Transverse colon (tissue), 3 donors: ENCODE measurements around the gene MSL1.

ENCODE experiments used
- EP300 ChIP-seq: sonication (generic); formaldehyde crosslinking; IDR thresholded peaks from one replicate; pipeline ENCODE4 v1.6.1; 2017; ENCODE audit warnings: antibody characterized with exemption, low read depth
- POLR2A ChIP-seq: fragments of 450-650 bp; IDR thresholded peaks from one replicate; pipeline ENCODE4 v1.6.1; 2016; ENCODE audit warnings: antibody characterized with exemption, mild to moderate bottlenecking, moderate library complexity
- TF ChIP-seq, protein P1 (sequence below), 5 experiments: fragments of 200-600 bp in 3 of 5; fragments of 450-650 bp in 2 of 5; sonication (generic) in 3 of 5; IDR thresholded peaks; 1 replicate in 2 of 5; 2 replicates in 3 of 5; pipeline ENCODE4 v1.5.1; 2016 to 2017; ENCODE audit warnings: antibody characterized with exemption in 5 of 5, inconsistent platforms in 3 of 5, mild to moderate bottlenecking in 2 of 5, moderate library complexity in 1 of 5

DNA sequence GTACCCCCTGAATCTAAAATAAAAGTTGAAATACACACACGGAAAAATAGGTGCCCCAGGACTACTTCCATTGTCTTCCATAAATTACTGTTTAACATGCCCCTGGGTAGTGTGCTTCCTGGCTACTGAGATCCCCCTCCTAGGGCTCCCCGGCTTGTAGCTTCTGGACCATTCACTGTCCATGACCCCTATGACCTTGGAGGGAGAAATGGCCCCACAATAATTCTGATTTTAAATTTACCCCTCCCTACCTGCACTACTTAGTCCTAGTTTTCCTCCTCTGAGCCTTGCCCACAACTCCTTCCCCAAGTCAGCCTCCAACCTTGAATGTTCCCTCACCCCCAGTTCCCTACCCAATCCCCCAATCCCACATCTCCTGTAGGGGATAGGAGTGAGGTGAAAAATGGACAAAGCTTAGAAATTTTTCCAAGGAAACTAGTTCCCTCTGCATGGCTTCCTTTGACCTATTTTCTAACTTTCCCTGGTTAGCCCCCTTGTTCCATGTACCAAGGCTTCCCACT is 9.5 kb upstream of the MSL1 start:
- TF ChIP-seq, protein P1, sequence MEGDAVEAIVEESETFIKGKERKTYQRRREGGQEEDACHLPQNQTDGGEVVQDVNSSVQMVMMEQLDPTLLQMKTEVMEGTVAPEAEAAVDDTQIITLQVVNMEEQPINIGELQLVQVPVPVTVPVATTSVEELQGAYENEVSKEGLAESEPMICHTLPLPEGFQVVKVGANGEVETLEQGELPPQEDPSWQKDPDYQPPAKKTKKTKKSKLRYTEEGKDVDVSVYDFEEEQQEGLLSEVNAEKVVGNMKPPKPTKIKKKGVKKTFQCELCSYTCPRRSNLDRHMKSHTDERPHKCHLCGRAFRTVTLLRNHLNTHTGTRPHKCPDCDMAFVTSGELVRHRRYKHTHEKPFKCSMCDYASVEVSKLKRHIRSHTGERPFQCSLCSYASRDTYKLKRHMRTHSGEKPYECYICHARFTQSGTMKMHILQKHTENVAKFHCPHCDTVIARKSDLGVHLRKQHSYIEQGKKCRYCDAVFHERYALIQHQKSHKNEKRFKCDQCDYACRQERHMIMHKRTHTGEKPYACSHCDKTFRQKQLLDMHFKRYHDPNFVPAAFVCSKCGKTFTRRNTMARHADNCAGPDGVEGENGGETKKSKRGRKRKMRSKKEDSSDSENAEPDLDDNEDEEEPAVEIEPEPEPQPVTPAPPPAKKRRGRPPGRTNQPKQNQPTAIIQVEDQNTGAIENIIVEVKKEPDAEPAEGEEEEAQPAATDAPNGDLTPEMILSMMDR (IDR thresholded peaks at IDR 0.05): no peak
- TF ChIP-seq EP300 (no peak), POLR2A (no peak)
